IMR-90 (cell line): ENCODE measurements around the gene FNDC5. TPM values are rescaled to one million over a fixed set of nuclear protein-coding genes. Genes with fewer than 3 reads are reported as not detected.

Source experiments
- ATAC-seq: fragments of 200-7000 bp; cut with Tn5 transposase; 2 replicates; pipeline ENCODE4 v1.9.1; 2020; ENCODE audit warnings: low read depth, mild to moderate bottlenecking, moderate library complexity
- BruUV-seq: library from RNA; stranded (reverse); fragments of 400-500 nt; replicated peaks from 2 replicates; lab custom pipeline; 2021; lab: Mats Ljungman, UMichigan
- CTCF ChIA-PET: fragments of 300-600 bp; formaldehyde crosslinking; extraction: SDS; loops from one replicate; lab custom pipeline; 2021; ENCODE audit warnings: antibody characterized with exemption; lab: Yijun Ruan, JAX
- POLR2A ChIA-PET: fragments of 300-600 bp; sonication (Branson Sonifier 250); formaldehyde crosslinking; loops from one replicate; lab custom pipeline; 2022; ENCODE audit warnings: antibody characterized with exemption; ENCODE audit not compliant: unreplicated experiment; lab: Charles Lee
- DNase-seq: peaks from one replicate; pipeline ENCODE4 v3.0.0; 2013
- H2AFZ ChIP-seq: replicated peaks from 2 replicates; pipeline ENCODE3; 2013; ENCODE audit warnings: low read length, mild to moderate bottlenecking; ENCODE audit not compliant: poor library complexity
- H2AK5ac ChIP-seq: 2 replicates; pipeline ENCODE4 v1.6.1; 2013; ENCODE audit warnings: low read depth, low read length, inconsistent platforms
- H2AK9ac ChIP-seq: replicated peaks from 2 replicates; pipeline ENCODE3; 2013; ENCODE audit warnings: mild to moderate bottlenecking, low read depth, low read length, moderate library complexity; ENCODE audit not compliant: poor library complexity
- H2BK120ac ChIP-seq: 2 replicates; pipeline ENCODE4 v1.6.1; 2013; ENCODE audit warnings: low read depth, low read length, inconsistent platforms
- H2BK15ac ChIP-seq: 3 replicates; pipeline ENCODE4 v1.6.1; 2013; ENCODE audit warnings: low read depth, low read length, inconsistent platforms
- H2BK20ac ChIP-seq: 2 replicates; pipeline ENCODE4 v1.6.1; 2013; ENCODE audit warnings: low read depth, mild to moderate bottlenecking, inconsistent platforms, low read length, moderate library complexity
- H2BK5ac ChIP-seq: 2 replicates; pipeline ENCODE4 v1.6.1; 2013; ENCODE audit warnings: mild to moderate bottlenecking, low read depth, low read length, inconsistent platforms; ENCODE audit not compliant: poor library complexity, severe bottlenecking
- H3K14ac ChIP-seq: replicated peaks from 2 replicates; pipeline ENCODE4 v1.6.1; 2013; ENCODE audit warnings: low read depth, low read length, inconsistent platforms
- H3K18ac ChIP-seq: 2 replicates; pipeline ENCODE4 v1.6.1; 2013; ENCODE audit warnings: low read depth, low read length, control low read depth
- H3K23ac ChIP-seq: 2 replicates; pipeline ENCODE4 v1.6.1; 2013; ENCODE audit warnings: low read depth, low read length, inconsistent platforms
- H3K27ac ChIP-seq: 2 replicates; pipeline ENCODE4 v1.5.1; 2013; ENCODE audit warnings: mild to moderate bottlenecking, control low read depth, low read length; ENCODE audit not compliant: insufficient read depth
- H3K27me3 ChIP-seq: 2 replicates; pipeline ENCODE4 v1.6.1; 2013; ENCODE audit warnings: low read length; ENCODE audit not compliant: control insufficient read depth, insufficient read depth
- H3K36me3 ChIP-seq: 2 replicates; pipeline ENCODE4 v1.6.1; 2013; ENCODE audit warnings: low read length, mixed read lengths; ENCODE audit not compliant: control insufficient read depth, insufficient read depth
- H3K4ac ChIP-seq: 2 replicates; pipeline ENCODE4 v1.6.1; 2013; ENCODE audit warnings: low read depth, low read length, inconsistent platforms
- H3K4me1 ChIP-seq: 2 replicates; pipeline ENCODE4 v1.6.1; 2013; ENCODE audit warnings: low read length, mixed read lengths; ENCODE audit not compliant: control insufficient read depth, insufficient read depth
- H3K4me2 ChIP-seq: 2 replicates; pipeline ENCODE4 v1.6.1; 2013; ENCODE audit warnings: low read depth, mild to moderate bottlenecking, control low read depth, low read length, moderate library complexity
- H3K4me3 ChIP-seq: 2 replicates; pipeline ENCODE4 v1.5.1; 2013; ENCODE audit warnings: low read depth, mild to moderate bottlenecking, control low read depth, low read length, moderate library complexity; ENCODE audit not compliant: insufficient read depth
- H3K56ac ChIP-seq: 2 replicates; pipeline ENCODE4 v1.6.1; 2013; ENCODE audit warnings: low read length, inconsistent platforms; ENCODE audit not compliant: insufficient read depth; ENCODE audit errors: extremely low read depth
- H3K79me1 ChIP-seq, 2 experiments: 2 replicates each; pipeline ENCODE4 v1.6.1; 2013; ENCODE audit warnings: low read length in 2 of 2, inconsistent platforms in 1 of 2, low read depth in 1 of 2
- H3K9ac ChIP-seq: 2 replicates; pipeline ENCODE4 v1.6.1; 2013; ENCODE audit warnings: low read depth, low read length, control low read depth
- H3K9me1 ChIP-seq: 2 replicates; pipeline ENCODE4 v1.6.1; 2013; ENCODE audit warnings: low read length, inconsistent platforms; ENCODE audit not compliant: insufficient read depth
- H3K9me3 ChIP-seq: 2 replicates; pipeline ENCODE4 v1.6.1; 2013; ENCODE audit warnings: low read length; ENCODE audit not compliant: control insufficient read depth, insufficient read depth
- H4K20me1 ChIP-seq: 2 replicates; pipeline ENCODE4 v1.6.1; 2013; ENCODE audit warnings: low read length, inconsistent platforms; ENCODE audit not compliant: insufficient read depth
- H4K5ac ChIP-seq: 2 replicates; pipeline ENCODE4 v1.6.1; 2013; ENCODE audit warnings: mild to moderate bottlenecking, low read depth, low read length, control low read depth
- H4K8ac ChIP-seq, 2 experiments: 2 replicates each; pipeline ENCODE4 v1.6.1; 2013; ENCODE audit warnings: low read depth in 2 of 2, low read length in 2 of 2, control low read depth in 1 of 2, inconsistent platforms in 1 of 2
- H4K91ac ChIP-seq: 2 replicates; pipeline ENCODE4 v1.6.1; 2013; ENCODE audit warnings: low read depth, low read length, inconsistent platforms; ENCODE audit not compliant: insufficient read depth
- BHLHE40 ChIP-seq: fragments of 150-350 bp; IDR thresholded peaks from 2 replicates; pipeline ENCODE4 v1.6.1; 2016; ENCODE audit warnings: mild to moderate bottlenecking, low read depth, low read length
- CEBPB ChIP-seq: IDR thresholded peaks from 2 replicates; pipeline ENCODE4 v1.6.1; 2012; ENCODE audit warnings: low read depth, low read length, improper control_type of control experiment
- CHD1 ChIP-seq: IDR thresholded peaks from 2 replicates; pipeline ENCODE4 v1.6.1; 2012; ENCODE audit warnings: low read depth, low read length, improper control_type of control experiment
- ELK1 ChIP-seq: fragments of 150-350 bp; IDR thresholded peaks from 2 replicates; pipeline ENCODE4 v1.6.1; 2016; ENCODE audit warnings: low read depth, mild to moderate bottlenecking, low read length, moderate library complexity, borderline replicate concordance
- FOS ChIP-seq: fragments of 150-350 bp; IDR thresholded peaks from 2 replicates; pipeline ENCODE4 v1.6.1; 2016; ENCODE audit warnings: low read depth, low read length
- NFE2L2 ChIP-seq: fragments of 150-350 bp; IDR thresholded peaks from 2 replicates; pipeline ENCODE4 v1.6.1; 2016; ENCODE audit warnings: low read depth, mild to moderate bottlenecking, low read length
- RAD21 ChIP-seq: IDR thresholded peaks from 2 replicates; pipeline ENCODE4 v1.6.1; 2012; ENCODE audit warnings: low read length, improper control_type of control experiment
- RFX5 ChIP-seq: IDR thresholded peaks from 2 replicates; pipeline ENCODE4 v1.8.0; 2012; ENCODE audit warnings: low read depth, mild to moderate bottlenecking, low read length, moderate library complexity
- USF2 ChIP-seq: fragments of 150-350 bp; IDR thresholded peaks from 2 replicates; pipeline ENCODE4 v1.6.1; 2017; ENCODE audit warnings: mild to moderate bottlenecking, antibody characterized with exemption, low read length, low read depth
- WGBS, 2 experiments: methylation state at CpG; one replicate each; pipeline versions ENCODE4 v1.1.5 to v1.1.7; 2013; ENCODE audit warnings: missing lambda C conversion rate in 2 of 2; ENCODE audit not compliant: insufficient read length in 1 of 2; ENCODE audit errors: extremely low coverage in 2 of 2; 5-methylcytosine and 5-hydroxymethylcytosine counted together
- dilution Hi-C: fragments of 300-500 bp; cut with HindIII; formaldehyde crosslinking; loops from one replicate; pipeline ENCODE4 v1.14.3; 2018; ENCODE audit warnings: low sequenced_read_pairs; ENCODE audit not compliant: unreplicated experiment
- in situ Hi-C: fragments of 300-500 bp; cut with MboI; formaldehyde crosslinking; loops from 3 replicates; pipeline ENCODE4 v1.14.3; 2019; ENCODE audit warnings: low sequenced_read_pairs, inconsistent platforms, mixed read lengths
- intact Hi-C: fragments of 100-400 bp; cut with micrococcal nuclease; formaldehyde crosslinking; loops from 2 replicates; pipeline ENCODE4 v1.10.0; 2022
- polyA plus RNA-seq, 3 experiments: library from polyadenylated mRNA; depleted of rRNA; stranded (reverse); fragments of >200 nt; gene quantifications; 2 replicates each; pipeline ENCODE4 v1.2.3, GENCODE V29; 2012; ENCODE audit warnings: low replicate concordance in 1 of 3
- total RNA-seq: library from RNA; depleted of rRNA; stranded (reverse); fragments of >200 nt; gene quantifications from 2 replicates; pipeline ENCODE4 v1.2.3, GENCODE V29; 2012

The FNDC5 gene
- total and polyA plus RNA-seq, 2 of the 4 experiments (the other 2 are of a cell fraction), result 1.2 to 1.6 TPM

DNA sequence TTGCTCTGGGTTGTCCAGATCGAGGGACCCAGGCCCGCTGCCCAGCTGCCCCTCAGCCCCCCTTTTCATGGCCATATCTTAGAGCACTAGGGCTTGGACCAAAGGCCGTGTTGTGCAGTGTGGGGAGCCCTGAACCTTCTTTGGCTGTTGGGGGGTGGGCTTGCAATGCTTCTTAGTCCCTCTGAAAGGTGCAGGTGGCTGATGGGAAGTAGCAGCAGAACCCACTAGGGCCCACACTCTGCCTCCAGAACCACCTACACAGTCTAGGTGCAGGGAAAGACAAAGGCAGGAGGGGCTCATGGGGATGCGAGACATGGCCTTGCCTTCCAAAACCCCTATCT lies 13.3 kb upstream of the FNDC5 start:
- H4K20me1 ChIP-seq, result peaks cover 3% of the 10 kb centered on the region; the same call in 1 of the 2 replicates
- H2BK15ac ChIP-seq, result no peak overlapping the region
- H3K27ac ChIP-seq, result no peak overlapping the region
- peaks cover 4% of the 10 kb centered on the region; the same call in 1 of the 2 replicates for H3K9me1 ChIP-seq
- dilution Hi-C loops, result no loop called here
- no peak overlapping the region for H4K91ac ChIP-seq
- no peak overlapping the region for H3K56ac ChIP-seq
- H3K4ac ChIP-seq, result no peak overlapping the region
- H3K79me1 ChIP-seq, result no peaks in the 10 kb centered on the region
- no peak overlapping the region for H3K18ac ChIP-seq
- no peak overlapping the region for H3K23ac ChIP-seq
- intact Hi-C loops, result no loop called here
- H3K4me2 ChIP-seq, result no peak overlapping the region
- no peak overlapping the region for H3K4me3 ChIP-seq
- H3K9ac ChIP-seq, result no peak overlapping the region
- no peak overlapping the region for H2AFZ ChIP-seq
- no peaks in the 10 kb centered on the region for H3K9me3 ChIP-seq
- peaks cover 57% of the 10 kb centered on the region for H3K27me3 ChIP-seq
- H2BK120ac ChIP-seq, result no peak overlapping the region
- no peak overlapping the region for H2AK9ac ChIP-seq
- H4K5ac ChIP-seq, result no peak overlapping the region
- no peak overlapping the region for H2BK20ac ChIP-seq
- H2AK5ac ChIP-seq, result no peak overlapping the region
- no peak overlapping the region for H2BK5ac ChIP-seq
- TF ChIP-seq USF2, result no peak
- TF ChIP-seq FOS, result no peak
- no peak for TF ChIP-seq BHLHE40
- no peak for TF ChIP-seq ELK1
- no peak for TF ChIP-seq RAD21
- no peak for TF ChIP-seq CHD1
- TF ChIP-seq CEBPB, result no peak
- TF ChIP-seq NFE2L2, result no peak
- TF ChIP-seq RFX5, result no peak
- no peak overlapping the region for H4K8ac ChIP-seq
- ChIA-PET CTCF (no interaction called here), POLR2A (no interaction called here)
- no peak overlapping the region for H3K14ac ChIP-seq
- WGBS, 2 experiments, result no CpG with 5 or more reads among the region's 4 CpGs
- ATAC-seq (no peak), DNase-seq (no peak)
- no peaks in the 10 kb centered on the region for H3K4me1 ChIP-seq
- in situ Hi-C loops, result no loop called here
- no TSS peak for BruUV-seq
- H3K36me3 ChIP-seq, result no peaks in the 10 kb centered on the region
